K562 (cell line): ENCODE data around the gene AGAP1. TPM values are rescaled to one million over a fixed set of nuclear protein-coding genes. Genes with fewer than 3 reads are reported as not detected.

ENCODE experiments used
- ATAC-seq: fragments of 200-7000 bp; cut with Tn5 transposase; 3 replicates; pipeline ENCODE4 v1.9.1; 2020; ENCODE audit warnings: moderate library complexity
- BruUV-seq: library from RNA; stranded (reverse); fragments of 400-500 nt; replicated peaks from 2 replicates; lab custom pipeline; 2021; lab: Mats Ljungman, UMichigan
- CTCF ChIA-PET: fragments of 300-600 bp; formaldehyde crosslinking; extraction: SDS; loops from one replicate; lab custom pipeline; 2021; ENCODE audit warnings: low intra/inter-chr PET ratio; lab: Yijun Ruan, JAX
- POLR2A ChIA-PET: fragments of 300-600, 350-650 bp; sonication (Branson Sonifier 250); formaldehyde crosslinking; extraction: SDS; loops from one replicate; lab custom pipeline; 2021; ENCODE audit warnings: antibody characterized with exemption, inconsistent platforms; lab: Yijun Ruan, JAX
- DNase-seq, 4 experiments: peaks; one replicate each; pipeline versions ENCODE4 v3.0.0 to v3.0.0-alpha.2; 2011 to 2018; ENCODE audit warnings: low spot score in 3 of 4, mixed read lengths in 3 of 4; ENCODE audit errors: extremely low read depth in 1 of 4
- FAIRE-seq: peaks from 2 replicates; lab custom pipeline; 2011; peaks lifted over from hg19 to GRCh38; lab: Jason Lieb, UNC
- H2AFZ ChIP-seq: 2 replicates; pipeline ENCODE4 v1.6.0; 2011; ENCODE audit warnings: low read depth, low read length, control low read depth, inconsistent platforms
- H3K27ac ChIP-seq: fragments of 200-600 bp; 3 replicates; pipeline ENCODE4 v1.8.0; 2011; ENCODE audit warnings: low read depth, mild to moderate bottlenecking, control low read depth, inconsistent platforms, low read length, moderate library complexity, mixed read lengths; ENCODE audit errors: extremely low read depth
- H3K27me3 ChIP-seq, 2 experiments: fragments of 300-600 bp in 1 of 2; 2 replicates in 1 of 2; 3 replicates in 1 of 2; pipeline versions ENCODE4 v1.6.0 to v1.8.0; 2011; ENCODE audit warnings: inconsistent platforms in 2 of 2, low read length in 2 of 2, mild to moderate bottlenecking in 1 of 2, mixed read lengths in 1 of 2, moderate library complexity in 1 of 2; ENCODE audit not compliant: control insufficient read depth in 2 of 2, insufficient read depth in 2 of 2
- H3K36me3 ChIP-seq: fragments of 300-600 bp; 3 replicates; pipeline ENCODE4 v1.8.0; 2011; ENCODE audit warnings: mild to moderate bottlenecking, low read length, inconsistent platforms; ENCODE audit not compliant: control insufficient read depth, insufficient read depth
- H3K4me1 ChIP-seq, 2 experiments: fragments of 200-600 bp in 1 of 2; replicated peaks in 1 of 2; 2 replicates in 1 of 2; 3 replicates in 1 of 2; pipeline versions ENCODE4 v1.5.1 to v1.8.0; 2011; ENCODE audit warnings: inconsistent platforms in 2 of 2, low read length in 2 of 2, mild to moderate bottlenecking in 1 of 2, mixed read lengths in 1 of 2, moderate library complexity in 1 of 2; ENCODE audit not compliant: control insufficient read depth in 2 of 2, insufficient read depth in 2 of 2
- H3K4me2 ChIP-seq: 2 replicates; pipeline ENCODE4 v1.6.1; 2011; ENCODE audit warnings: low read length, control low read depth, inconsistent platforms, mixed read lengths; ENCODE audit not compliant: insufficient read depth
- H3K4me3 ChIP-seq: fragments of 200-600 bp; sonication (generic), shearing (Covaris generic); 2 replicates; pipeline ENCODE4 v1.5.1; 2016; ENCODE audit warnings: control low read depth, inconsistent platforms
- H3K79me2 ChIP-seq: fragments of 200-600 bp; 3 replicates; pipeline ENCODE4 v1.8.0; 2011; ENCODE audit warnings: low read length, inconsistent platforms; ENCODE audit not compliant: control insufficient read depth, insufficient read depth
- H3K9ac ChIP-seq, 2 experiments: 2 replicates each; pipeline versions ENCODE4 v1.6.0 to v1.6.1; 2011; ENCODE audit warnings: low read depth in 2 of 2, low read length in 2 of 2, control low read depth in 1 of 2, inconsistent platforms in 1 of 2, mild to moderate bottlenecking in 1 of 2, mixed read lengths in 1 of 2; ENCODE audit not compliant: insufficient read depth in 1 of 2
- H3K9me1 ChIP-seq: one replicate; pipeline ENCODE4 v1.6.0; 2011; ENCODE audit warnings: inconsistent platforms, mild to moderate bottlenecking, low read length, moderate library complexity; ENCODE audit not compliant: control insufficient read depth, insufficient read depth
- H3K9me3 ChIP-seq: replicated peaks from 2 replicates; pipeline ENCODE4 v1.5.1; 2011; ENCODE audit warnings: low read depth, low read length, inconsistent platforms; ENCODE audit not compliant: control insufficient read depth, insufficient read depth
- H4K20me1 ChIP-seq: replicated peaks from 2 replicates; pipeline ENCODE4 v1.6.1; 2011; ENCODE audit warnings: low read length, inconsistent platforms, mixed read lengths; ENCODE audit not compliant: control insufficient read depth, insufficient read depth
- CHD7 ChIP-seq: fragments of 200-600 bp; sonication (generic); IDR thresholded peaks from one replicate; pipeline ENCODE4 v1.6.1; 2012; ENCODE audit warnings: mild to moderate bottlenecking, low read depth, low read length, inconsistent platforms
- LCOR ChIP-seq: sonication (generic); formaldehyde crosslinking; IDR thresholded peaks from 2 replicates; pipeline ENCODE4 v1.8.0; 2022; ENCODE audit warnings: mild to moderate bottlenecking, missing genetic modification reagents
- MYNN ChIP-seq, 2 experiments: sonication (generic); formaldehyde crosslinking in 1 of 2; IDR thresholded peaks; 2 replicates each; pipeline versions ENCODE4 v1.5.0 to v1.6.1; 2016 to 2020; ENCODE audit warnings: antibody characterized with exemption in 1 of 2, missing genetic modification reagents in 1 of 2
- RBBP5 ChIP-seq: fragments of 200-600 bp; sonication (generic); IDR thresholded peaks from 2 replicates; pipeline ENCODE4 v1.6.1; 2012; ENCODE audit warnings: borderline replicate concordance, mild to moderate bottlenecking, low read length, control low read depth, inconsistent platforms; ENCODE audit not compliant: insufficient read depth, poor library complexity, severe bottlenecking
- SP1 ChIP-seq: sonication (generic); formaldehyde crosslinking; IDR thresholded peaks from 2 replicates; pipeline ENCODE4 v1.8.1; 2022; ENCODE audit warnings: mild to moderate bottlenecking, missing genetic modification reagents
- THAP7 ChIP-seq: fragments of 250-450 bp; sonication (Bioruptor Pico); IDR thresholded peaks from 2 replicates; pipeline ENCODE4 v1.5.0; 2021
- USF1 ChIP-seq: sonication (generic); formaldehyde crosslinking; IDR thresholded peaks from 2 replicates; pipeline ENCODE4 v1.9.0; 2022; ENCODE audit warnings: mild to moderate bottlenecking, missing genetic modification reagents
- ZNF174 ChIP-seq: fragments of 250-450 bp; sonication (Bioruptor Pico); IDR thresholded peaks from 2 replicates; pipeline ENCODE4 v1.4.0; 2020; ENCODE audit warnings: mild to moderate bottlenecking
- ZNF217 ChIP-seq: sonication (generic); formaldehyde crosslinking; IDR thresholded peaks from 2 replicates; pipeline ENCODE4 v1.8.0; 2022; ENCODE audit warnings: mild to moderate bottlenecking, missing genetic modification reagents
- ZNF717 ChIP-seq: fragments of 250-450 bp; sonication (Bioruptor Pico); IDR thresholded peaks from 2 replicates; pipeline ENCODE4 v1.5.0; 2021
- WGBS: fragments of 100-300 bp; shearing (Covaris generic); methylation state at CpG from one replicate; pipeline ENCODE4 v1.1.6; 2016; ENCODE audit warnings: low coverage, mixed read lengths; ENCODE audit not compliant: insufficient coverage; ENCODE audit errors: missing lambda C conversion rate; 5-methylcytosine and 5-hydroxymethylcytosine counted together
- in situ Hi-C: fragments of 300-500 bp; cut with MboI; formaldehyde crosslinking; loops from 4 replicates; pipeline ENCODE4 v1.15.0; 2018; ENCODE audit warnings: inconsistent platforms, mixed read lengths
- intact Hi-C: fragments of 100-400 bp; cut with micrococcal nuclease; formaldehyde crosslinking; loops from 2 replicates; pipeline ENCODE4 v1.14.2; 2022
- polyA plus RNA-seq, 8 experiments: library from polyadenylated mRNA; depleted of rRNA in 4 of 8; stranded (reverse) in 5 of 8; unstranded in 3 of 8; fragments of >200 nt; fragmentation: Nextera tagmentation in 2 of 8; fragmentation: Illumina TruSeq in 1 of 8; extraction: Ambion mirVana in 2 of 8; extraction: Trizol in 1 of 8; gene quantifications; 2 replicates each; pipeline versions ENCODE4 v1.2.1 to v1.2.3, GENCODE V29; 2011 to 2014; ENCODE audit warnings: inconsistent platforms in 1 of 8, missing spikeins in 1 of 8
- total RNA-seq, 7 experiments: library from RNA; depleted of rRNA in 6 of 7; stranded (reverse); fragments of >200 nt in 6 of 7; fragmentation: Illumina TruSeq in 2 of 7; extraction: Trizol in 2 of 7; gene quantifications; 2 replicates each; pipeline versions ENCODE4 v1.2.1 to v1.2.3, GENCODE V29; 2011 to 2021; ENCODE audit warnings: low replicate concordance in 1 of 7

Gene AGAP1
- total and polyA plus RNA-seq, 9 of the 15 experiments (the other 6 are each of a cell fraction or from before 2014, with no cell fraction given), result 1.3 to 24.0 (median 10.6) TPM

GRCh38 chr2:235515821-235516220 is 22.0 kb downstream of the AGAP1 start:
- intact Hi-C loops, result no loop called here
- Histone ChIP-seq H3K79me2 (peaks cover 98% of the 10 kb centered on the region), H3K9me3 (no peaks in the 10 kb centered on the region), H3K9ac (no peak overlapping the region), H3K4me3 (no peak overlapping the region), H3K36me3 (no peaks in the 10 kb centered on the region), H3K27ac (no peak overlapping the region), H3K9me1 (peaks cover 3% of the 10 kb centered on the region), H4K20me1 (peaks cover 9% of the 10 kb centered on the region; the same call in 1 of the 2 replicates), H2AFZ (no peak overlapping the region), H3K4me1 (peaks cover 2 to 13% of the 10 kb centered on the region in 2 experiments; a peak in 2 of 5 replicates), H3K4me2 (no peak overlapping the region), H3K27me3 (no peaks in the 10 kb centered on the region)
- ChIA-PET POLR2A (interaction anchor here (0.5 to 1.3 kb wide), 3 partner anchors 9 to 1076 kb away, joined by 3 to 4 read pairs (median 3); no protein-coding TSS in a partner anchor), CTCF (no interaction called here)
- DNase-seq (no peak), FAIRE-seq (no peak), ATAC-seq (no peak)
- BruUV-seq, result no TSS peak
- TF ChIP-seq RBBP5 (no peak), LCOR (CRISPR knock-in tag) (no peak), ZNF717 (CRISPR knock-in tag) (no peak), USF1 (CRISPR knock-in tag) (no peak), SP1 (CRISPR knock-in tag) (no peak), ZNF174 (CRISPR knock-in tag) (no peak), MYNN (IDR thresholded peaks at IDR 0.05) (no peak), MYNN (CRISPR knock-in tag; IDR thresholded peaks at IDR 0.05) (no peak), CHD7 (no peak), THAP7 (CRISPR knock-in tag) (no peak), ZNF217 (no peak)
- WGBS, result 84% methylated on average over 8 of the region's 11 CpGs
- in situ Hi-C loops, result no loop called here
